ENCODE measurements around the gene FBXO48.

GRCh38 chr2:68466778-68467076 is 367 bp downstream of the FBXO48 start:
- no peak for TF ChIP-seq FOS (IDR thresholded peaks at IDR 0.05; ENCODE audit: borderline replicate concordance, extremely low read depth, insufficient read length)
- TF ChIP-seq, protein P1, sequence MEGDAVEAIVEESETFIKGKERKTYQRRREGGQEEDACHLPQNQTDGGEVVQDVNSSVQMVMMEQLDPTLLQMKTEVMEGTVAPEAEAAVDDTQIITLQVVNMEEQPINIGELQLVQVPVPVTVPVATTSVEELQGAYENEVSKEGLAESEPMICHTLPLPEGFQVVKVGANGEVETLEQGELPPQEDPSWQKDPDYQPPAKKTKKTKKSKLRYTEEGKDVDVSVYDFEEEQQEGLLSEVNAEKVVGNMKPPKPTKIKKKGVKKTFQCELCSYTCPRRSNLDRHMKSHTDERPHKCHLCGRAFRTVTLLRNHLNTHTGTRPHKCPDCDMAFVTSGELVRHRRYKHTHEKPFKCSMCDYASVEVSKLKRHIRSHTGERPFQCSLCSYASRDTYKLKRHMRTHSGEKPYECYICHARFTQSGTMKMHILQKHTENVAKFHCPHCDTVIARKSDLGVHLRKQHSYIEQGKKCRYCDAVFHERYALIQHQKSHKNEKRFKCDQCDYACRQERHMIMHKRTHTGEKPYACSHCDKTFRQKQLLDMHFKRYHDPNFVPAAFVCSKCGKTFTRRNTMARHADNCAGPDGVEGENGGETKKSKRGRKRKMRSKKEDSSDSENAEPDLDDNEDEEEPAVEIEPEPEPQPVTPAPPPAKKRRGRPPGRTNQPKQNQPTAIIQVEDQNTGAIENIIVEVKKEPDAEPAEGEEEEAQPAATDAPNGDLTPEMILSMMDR (IDR thresholded peaks at IDR 0.05 in 2 of 3, conservative IDR thresholded peaks at IDR 0.05 in 1 of 3; ENCODE audit: control insufficient read depth in 2 of 3, extremely low read depth in 1 of 3, insufficient read depth in 1 of 3, low read depth in 3 of 3, low read length in 3 of 3): no peak
- no peak for TF ChIP-seq MXI1 (IDR thresholded peaks at IDR 0.05; ENCODE audit: low read depth, low read length)
- TF ChIP-seq, protein P2, sequence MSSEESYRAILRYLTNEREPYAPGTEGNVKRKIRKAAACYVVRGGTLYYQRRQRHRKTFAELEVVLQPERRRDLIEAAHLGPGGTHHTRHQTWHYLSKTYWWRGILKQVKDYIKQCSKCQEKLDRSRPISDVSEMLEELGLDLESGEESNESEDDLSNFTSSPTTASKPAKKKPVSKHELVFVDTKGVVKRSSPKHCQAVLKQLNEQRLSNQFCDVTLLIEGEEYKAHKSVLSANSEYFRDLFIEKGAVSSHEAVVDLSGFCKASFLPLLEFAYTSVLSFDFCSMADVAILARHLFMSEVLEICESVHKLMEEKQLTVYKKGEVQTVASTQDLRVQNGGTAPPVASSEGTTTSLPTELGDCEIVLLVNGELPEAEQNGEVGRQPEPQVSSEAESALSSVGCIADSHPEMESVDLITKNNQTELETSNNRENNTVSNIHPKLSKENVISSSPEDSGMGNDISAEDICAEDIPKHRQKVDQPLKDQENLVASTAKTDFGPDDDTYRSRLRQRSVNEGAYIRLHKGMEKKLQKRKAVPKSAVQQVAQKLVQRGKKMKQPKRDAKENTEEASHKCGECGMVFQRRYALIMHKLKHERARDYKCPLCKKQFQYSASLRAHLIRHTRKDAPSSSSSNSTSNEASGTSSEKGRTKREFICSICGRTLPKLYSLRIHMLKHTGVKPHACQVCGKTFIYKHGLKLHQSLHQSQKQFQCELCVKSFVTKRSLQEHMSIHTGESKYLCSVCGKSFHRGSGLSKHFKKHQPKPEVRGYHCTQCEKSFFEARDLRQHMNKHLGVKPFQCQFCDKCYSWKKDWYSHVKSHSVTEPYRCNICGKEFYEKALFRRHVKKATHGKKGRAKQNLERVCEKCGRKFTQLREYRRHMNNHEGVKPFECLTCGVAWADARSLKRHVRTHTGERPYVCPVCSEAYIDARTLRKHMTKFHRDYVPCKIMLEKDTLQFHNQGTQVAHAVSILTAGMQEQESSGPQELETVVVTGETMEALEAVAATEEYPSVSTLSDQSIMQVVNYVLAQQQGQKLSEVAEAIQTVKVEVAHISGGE (CRISPR knock-in tag; IDR thresholded peaks at IDR 0.05): no peak
- TF ChIP-seq TCF7 (IDR thresholded peaks at IDR 0.05; ENCODE audit: borderline replicate concordance): no peak
